GM12801 (cell line): Measurements from ENCODE around the gene MAML3.

Experiments
- TF ChIP-seq, protein P1 (sequence below): IDR thresholded peaks from one replicate; pipeline ENCODE4 v1.5.1; 2011; ENCODE audit warnings: control low read depth; ENCODE audit not compliant: insufficient read length; ENCODE audit errors: extremely low read depth

The MAML3 gene

DNA sequence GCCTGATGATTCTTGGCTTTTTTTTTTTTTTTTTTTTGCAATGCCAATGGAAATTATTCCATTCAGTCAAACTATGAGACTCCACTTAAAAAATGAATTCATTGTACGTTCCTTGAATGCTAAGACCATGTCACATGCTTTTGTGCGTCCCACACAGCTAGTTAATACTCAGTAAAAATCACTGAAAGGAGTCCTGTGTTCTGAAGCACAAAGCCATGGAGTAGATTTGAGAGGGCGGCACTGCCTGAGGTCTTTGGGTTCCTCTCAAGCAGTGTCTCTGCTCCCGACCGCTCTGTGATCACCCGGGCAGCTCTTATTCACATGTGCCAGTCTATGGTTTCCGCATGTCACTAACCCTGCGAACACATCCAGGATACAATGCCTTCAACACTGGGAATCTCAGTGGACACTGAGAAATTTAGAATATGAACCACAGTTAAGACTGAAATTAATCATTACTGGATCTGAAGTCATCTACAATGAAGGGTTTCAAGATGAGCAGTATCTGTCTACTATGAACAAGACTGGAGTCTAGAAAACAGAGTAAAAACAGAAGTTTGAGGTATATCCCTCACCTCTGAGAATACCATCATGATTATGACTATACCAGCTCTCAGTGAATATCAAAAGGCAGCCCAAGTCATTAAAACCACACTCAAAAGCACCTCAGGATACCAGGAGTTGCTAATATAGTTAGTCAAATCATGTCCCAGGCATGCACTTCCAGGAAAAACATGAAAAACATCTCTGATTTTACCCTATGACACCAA lies 295.4 kb downstream of the MAML3 start:
- TF ChIP-seq, protein P1, sequence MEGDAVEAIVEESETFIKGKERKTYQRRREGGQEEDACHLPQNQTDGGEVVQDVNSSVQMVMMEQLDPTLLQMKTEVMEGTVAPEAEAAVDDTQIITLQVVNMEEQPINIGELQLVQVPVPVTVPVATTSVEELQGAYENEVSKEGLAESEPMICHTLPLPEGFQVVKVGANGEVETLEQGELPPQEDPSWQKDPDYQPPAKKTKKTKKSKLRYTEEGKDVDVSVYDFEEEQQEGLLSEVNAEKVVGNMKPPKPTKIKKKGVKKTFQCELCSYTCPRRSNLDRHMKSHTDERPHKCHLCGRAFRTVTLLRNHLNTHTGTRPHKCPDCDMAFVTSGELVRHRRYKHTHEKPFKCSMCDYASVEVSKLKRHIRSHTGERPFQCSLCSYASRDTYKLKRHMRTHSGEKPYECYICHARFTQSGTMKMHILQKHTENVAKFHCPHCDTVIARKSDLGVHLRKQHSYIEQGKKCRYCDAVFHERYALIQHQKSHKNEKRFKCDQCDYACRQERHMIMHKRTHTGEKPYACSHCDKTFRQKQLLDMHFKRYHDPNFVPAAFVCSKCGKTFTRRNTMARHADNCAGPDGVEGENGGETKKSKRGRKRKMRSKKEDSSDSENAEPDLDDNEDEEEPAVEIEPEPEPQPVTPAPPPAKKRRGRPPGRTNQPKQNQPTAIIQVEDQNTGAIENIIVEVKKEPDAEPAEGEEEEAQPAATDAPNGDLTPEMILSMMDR = no peak

DNA sequence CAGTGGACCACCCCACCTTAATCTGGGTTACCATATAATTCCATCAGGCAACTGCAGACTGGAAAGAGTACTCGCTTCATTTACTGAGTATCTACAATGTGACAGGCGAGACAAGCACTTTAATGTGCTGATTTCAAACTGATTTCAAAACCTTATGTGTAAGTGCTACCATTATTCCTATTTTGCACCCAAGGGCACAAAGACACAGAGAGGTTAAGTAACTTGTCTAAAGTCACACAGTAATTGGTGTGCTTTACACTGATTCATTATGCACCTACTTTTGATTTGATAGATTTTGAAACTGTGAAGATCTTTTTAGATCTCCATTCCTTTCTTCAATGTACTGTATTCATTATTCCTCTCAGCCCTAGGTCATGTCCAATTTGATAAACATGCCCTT lies 296.0 kb downstream of the MAML3 start:
- TF ChIP-seq, protein P1 = no peak

DNA sequence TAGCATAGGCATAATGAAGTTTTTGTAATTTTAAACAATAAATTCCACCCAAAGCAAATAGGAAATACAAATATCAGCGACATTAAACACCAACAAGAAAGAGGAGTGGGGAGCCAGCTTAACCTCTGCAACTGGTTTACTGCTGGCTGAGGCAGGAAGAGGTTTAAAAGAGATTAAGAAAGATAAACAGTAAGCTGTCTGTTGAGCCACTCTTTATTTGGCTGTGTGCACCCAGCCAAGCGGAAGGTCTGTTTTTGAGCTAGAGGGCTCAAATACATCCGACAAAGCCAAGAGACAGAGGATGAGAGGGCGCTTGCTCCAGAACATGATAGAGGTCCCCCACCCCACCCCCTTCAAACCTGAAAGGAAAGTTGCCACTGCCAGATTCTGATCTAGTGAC lies 297.0 kb downstream of the MAML3 start:
- TF ChIP-seq, protein P1 = no peak

DNA sequence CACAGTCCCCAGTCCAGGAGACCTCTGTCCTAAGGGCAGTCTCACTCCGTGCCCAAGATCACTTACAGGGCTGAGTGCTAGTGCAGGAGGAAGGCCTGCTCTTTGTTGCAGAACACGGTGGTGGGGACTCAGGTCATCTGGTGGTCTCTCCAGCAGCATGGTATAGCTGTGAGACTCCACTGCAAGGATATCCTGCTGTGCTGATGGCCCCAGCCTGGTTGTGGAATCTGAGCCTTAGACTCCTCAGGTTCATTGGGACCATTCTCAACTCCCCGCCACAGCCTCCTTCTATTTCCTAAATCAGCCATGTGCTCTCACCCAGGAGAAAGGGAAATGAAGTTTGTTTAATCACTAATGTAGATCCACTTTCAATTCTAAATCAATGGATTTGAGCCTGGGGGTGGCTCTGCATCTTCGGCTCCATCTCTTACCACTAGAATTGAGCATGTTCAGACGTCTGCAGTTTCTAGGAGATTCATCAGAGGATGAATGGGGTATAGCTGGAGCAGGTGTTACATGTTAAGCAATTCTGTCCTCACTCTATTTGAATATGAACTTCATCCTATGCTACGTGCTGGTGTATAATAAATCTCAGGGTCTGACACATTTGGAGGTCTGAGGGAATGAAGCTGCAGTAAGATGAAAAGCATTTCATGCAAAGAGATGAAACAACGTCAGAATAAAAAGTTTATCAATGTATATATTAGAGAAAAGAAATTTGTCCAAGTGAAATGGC lies 299.1 kb downstream of the MAML3 start:
- TF ChIP-seq, protein P1 = no peak

DNA sequence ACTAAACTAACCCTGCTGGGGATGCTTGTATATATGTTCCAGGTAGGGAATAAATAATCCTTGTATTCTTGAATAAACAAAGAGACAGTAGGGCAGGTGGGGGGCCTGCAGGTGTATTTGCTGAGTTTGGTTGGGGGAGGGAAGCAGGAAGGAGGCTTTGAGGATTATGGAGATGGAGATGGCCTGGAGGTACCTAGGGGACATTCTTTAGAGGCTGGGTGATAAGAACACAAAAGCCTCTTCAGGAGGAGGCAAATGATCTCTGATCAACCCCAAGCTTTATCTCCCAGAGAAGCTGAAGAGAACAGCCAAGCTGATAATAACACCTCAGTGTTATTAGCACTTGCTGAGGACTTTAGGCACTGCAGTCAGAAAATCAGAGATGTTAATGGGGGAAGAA lies 300.7 kb downstream of the MAML3 start:
- TF ChIP-seq, protein P1 = no peak

DNA sequence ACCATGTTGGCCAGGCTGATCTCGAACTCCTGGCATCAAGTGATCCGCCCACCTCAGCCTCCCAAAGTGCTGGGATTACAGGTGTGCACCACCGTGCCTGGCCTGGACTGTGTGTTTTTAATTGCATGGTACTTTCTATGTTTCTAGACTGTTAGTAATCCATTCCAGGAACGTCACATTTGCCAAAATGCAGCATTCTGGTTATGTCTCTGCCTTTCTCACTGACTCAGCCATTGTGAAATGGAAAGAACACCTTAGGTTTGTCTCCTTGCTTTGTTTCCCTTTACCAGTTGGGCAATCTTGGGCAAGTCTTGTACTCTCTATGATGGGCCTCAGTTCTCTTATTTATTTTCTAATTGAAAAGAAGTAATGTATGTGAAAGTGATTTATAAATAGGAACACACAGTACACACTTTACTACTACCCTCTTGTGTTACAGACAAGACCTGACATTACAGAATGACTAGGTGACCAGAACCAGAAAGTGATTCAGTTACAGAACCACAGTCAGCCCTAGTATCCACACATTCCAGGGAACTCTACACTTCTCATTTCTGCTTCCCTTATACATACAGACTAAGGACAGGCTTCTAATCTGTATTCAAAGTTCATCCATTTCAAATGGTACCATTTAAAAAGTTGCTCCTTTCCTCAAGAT lies 301.2 kb downstream of the MAML3 start:
- TF ChIP-seq, protein P1 = no peak

DNA sequence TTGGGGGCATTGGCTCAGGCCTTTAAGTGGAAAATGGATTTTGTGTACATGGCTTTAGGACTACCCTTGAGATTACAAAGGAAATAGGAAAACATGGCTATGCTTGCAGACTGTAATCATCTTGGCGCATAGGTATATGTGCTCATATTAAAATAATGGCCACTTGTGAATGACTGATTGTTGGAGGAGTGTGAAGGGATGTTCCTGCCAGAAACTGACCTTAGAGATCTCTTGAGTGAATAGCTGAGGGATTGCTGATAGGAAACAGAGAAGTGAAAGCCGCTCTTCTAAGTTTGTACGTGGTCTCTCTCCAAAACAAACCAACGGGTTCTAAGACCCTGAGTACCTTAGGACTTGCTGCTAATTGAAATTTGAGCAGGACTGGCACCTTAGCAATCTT lies 302.3 kb downstream of the MAML3 start:
- TF ChIP-seq, protein P1 = no peak
